HEK293 (cell line): ENCODE measurements around the gene BCL6B.

Source experiments
- ZNF239 ChIP-seq: fragments of 450-650 bp; formaldehyde crosslinking; IDR thresholded peaks from 2 replicates; pipeline ENCODE4 v1.5.1; 2016; ENCODE audit warnings: missing biosample characterization, missing genetic modification characterization
- TF ChIP-seq, protein P1 (sequence below): fragments of 450-650 bp; formaldehyde crosslinking; IDR thresholded peaks from 2 replicates; pipeline ENCODE4 v1.5.1; 2016; ENCODE audit warnings: missing biosample characterization, missing genetic modification characterization
- TF ChIP-seq, protein P2 (sequence below): fragments of 450-650 bp; formaldehyde crosslinking; IDR thresholded peaks from 2 replicates; pipeline ENCODE4 v1.5.1; 2016; ENCODE audit warnings: missing biosample characterization, missing genetic modification characterization
- TF ChIP-seq, protein P3 (sequence below): fragments of 450-650 bp; formaldehyde crosslinking; IDR thresholded peaks from 2 replicates; pipeline ENCODE4 v1.5.1; 2017; ENCODE audit warnings: missing biosample characterization, mild to moderate bottlenecking, missing genetic modification characterization, moderate library complexity

DNA sequence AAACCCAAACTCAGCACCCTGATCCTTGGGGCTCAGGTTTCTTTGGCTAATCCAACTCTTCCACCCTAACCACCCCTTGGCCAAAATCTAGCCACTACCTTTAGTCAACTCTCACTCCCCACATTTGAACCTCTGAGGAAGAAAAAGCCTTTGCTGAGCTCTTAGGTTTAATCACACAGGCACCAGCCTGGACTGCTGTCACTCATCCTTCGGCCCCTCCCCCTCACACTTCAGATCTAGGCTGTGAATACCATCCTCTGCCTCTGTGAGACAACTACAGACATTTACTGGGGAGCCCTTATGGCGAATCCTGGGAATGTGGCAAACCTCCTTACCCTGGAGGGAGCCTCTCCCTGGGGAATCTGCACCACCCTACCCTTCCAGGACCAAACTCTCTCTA lies 15.7 kb upstream of the BCL6B start:
- no peak for TF ChIP-seq ZNF239
- TF ChIP-seq, protein P1, sequence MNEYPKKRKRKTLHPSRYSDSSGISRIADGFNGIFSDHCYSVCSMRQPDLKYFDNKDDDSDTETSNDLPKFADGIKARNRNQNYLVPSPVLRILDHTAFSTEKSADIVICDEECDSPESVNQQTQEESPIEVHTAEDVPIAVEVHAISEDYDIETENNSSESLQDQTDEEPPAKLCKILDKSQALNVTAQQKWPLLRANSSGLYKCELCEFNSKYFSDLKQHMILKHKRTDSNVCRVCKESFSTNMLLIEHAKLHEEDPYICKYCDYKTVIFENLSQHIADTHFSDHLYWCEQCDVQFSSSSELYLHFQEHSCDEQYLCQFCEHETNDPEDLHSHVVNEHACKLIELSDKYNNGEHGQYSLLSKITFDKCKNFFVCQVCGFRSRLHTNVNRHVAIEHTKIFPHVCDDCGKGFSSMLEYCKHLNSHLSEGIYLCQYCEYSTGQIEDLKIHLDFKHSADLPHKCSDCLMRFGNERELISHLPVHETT (tag by site-specific recombination), result no peak
- TF ChIP-seq, protein P2, sequence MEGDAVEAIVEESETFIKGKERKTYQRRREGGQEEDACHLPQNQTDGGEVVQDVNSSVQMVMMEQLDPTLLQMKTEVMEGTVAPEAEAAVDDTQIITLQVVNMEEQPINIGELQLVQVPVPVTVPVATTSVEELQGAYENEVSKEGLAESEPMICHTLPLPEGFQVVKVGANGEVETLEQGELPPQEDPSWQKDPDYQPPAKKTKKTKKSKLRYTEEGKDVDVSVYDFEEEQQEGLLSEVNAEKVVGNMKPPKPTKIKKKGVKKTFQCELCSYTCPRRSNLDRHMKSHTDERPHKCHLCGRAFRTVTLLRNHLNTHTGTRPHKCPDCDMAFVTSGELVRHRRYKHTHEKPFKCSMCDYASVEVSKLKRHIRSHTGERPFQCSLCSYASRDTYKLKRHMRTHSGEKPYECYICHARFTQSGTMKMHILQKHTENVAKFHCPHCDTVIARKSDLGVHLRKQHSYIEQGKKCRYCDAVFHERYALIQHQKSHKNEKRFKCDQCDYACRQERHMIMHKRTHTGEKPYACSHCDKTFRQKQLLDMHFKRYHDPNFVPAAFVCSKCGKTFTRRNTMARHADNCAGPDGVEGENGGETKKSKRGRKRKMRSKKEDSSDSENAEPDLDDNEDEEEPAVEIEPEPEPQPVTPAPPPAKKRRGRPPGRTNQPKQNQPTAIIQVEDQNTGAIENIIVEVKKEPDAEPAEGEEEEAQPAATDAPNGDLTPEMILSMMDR (tag by site-specific recombination), result no peak
- TF ChIP-seq, protein P3, sequence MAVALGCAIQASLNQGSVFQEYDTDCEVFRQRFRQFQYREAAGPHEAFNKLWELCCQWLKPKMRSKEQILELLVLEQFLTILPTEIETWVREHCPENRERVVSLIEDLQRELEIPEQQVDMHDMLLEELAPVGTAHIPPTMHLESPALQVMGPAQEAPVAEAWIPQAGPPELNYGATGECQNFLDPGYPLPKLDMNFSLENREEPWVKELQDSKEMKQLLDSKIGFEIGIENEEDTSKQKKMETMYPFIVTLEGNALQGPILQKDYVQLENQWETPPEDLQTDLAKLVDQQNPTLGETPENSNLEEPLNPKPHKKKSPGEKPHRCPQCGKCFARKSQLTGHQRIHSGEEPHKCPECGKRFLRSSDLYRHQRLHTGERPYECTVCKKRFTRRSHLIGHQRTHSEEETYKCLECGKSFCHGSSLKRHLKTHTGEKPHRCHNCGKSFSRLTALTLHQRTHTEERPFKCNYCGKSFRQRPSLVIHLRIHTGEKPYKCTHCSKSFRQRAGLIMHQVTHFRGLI (tag by site-specific recombination), result no peak
